NCI-H128 (cell line): ENCODE results near the gene MACROD2.

Experiments used
- DNase-seq: peaks from one replicate; lab custom pipeline; 2025; ENCODE audit not compliant: unreplicated experiment; lab: John Stamatoyannopoulos, UW

MACROD2 gene

GRCh38 chr20:14698125-14698524, 702.8 kb downstream of the MACROD2 start:
- no peak for DNase-seq

GRCh38 chr20:14698605-14699373, 703.5 kb downstream of the MACROD2 start:
- DNase-seq = no peak

- DNase-seq = no peak
These were observed 705.3 kb downstream of the MACROD2 start for GRCh38 chr20:14700639-14700960.

- DNase-seq = no peak
These were observed 706.0 kb downstream of the MACROD2 start for GRCh38 chr20:14701326-14701725.

- no peak for DNase-seq
These were observed 711.2 kb downstream of the MACROD2 start for GRCh38 chr20:14706555-14706954.

- DNase-seq = no peak
These were observed 711.8 kb downstream of the MACROD2 start for GRCh38 chr20:14707026-14707680.

- no peak for DNase-seq
These were observed 712.7 kb downstream of the MACROD2 start for GRCh38 chr20:14707865-14708596.

- DNase-seq = no peak
These were observed 714.1 kb downstream of the MACROD2 start for GRCh38 chr20:14709439-14709838.

GRCh38 chr20:14710951-14711350, 715.6 kb downstream of the MACROD2 start:
- no peak for DNase-seq

- no peak for DNase-seq
These were observed 716.3 kb downstream of the MACROD2 start for GRCh38 chr20:14711652-14712051.

GRCh38 chr20:14712302-14712739, 717.0 kb downstream of the MACROD2 start:
- no peak for DNase-seq

GRCh38 chr20:14715400-14715799, 720.1 kb downstream of the MACROD2 start:
- DNase-seq = no peak

GRCh38 chr20:14716351-14716801, 721.1 kb downstream of the MACROD2 start:
- DNase-seq = no peak

GRCh38 chr20:14717134-14717999, 722.1 kb downstream of the MACROD2 start:
- no peak for DNase-seq

- no peak for DNase-seq
These were observed 724.9 kb downstream of the MACROD2 start for GRCh38 chr20:14720251-14720650.

GRCh38 chr20:14721926-14722452, 726.7 kb downstream of the MACROD2 start:
- no peak for DNase-seq

GRCh38 chr20:14723614-14724013, 728.3 kb downstream of the MACROD2 start:
- no peak for DNase-seq

GRCh38 chr20:14724036-14724435, 728.7 kb downstream of the MACROD2 start:
- DNase-seq = no peak

- DNase-seq = no peak
These were observed 729.2 kb downstream of the MACROD2 start for GRCh38 chr20:14724468-14724867.

GRCh38 chr20:14726591-14726990, 731.3 kb downstream of the MACROD2 start:
- DNase-seq = no peak
